WTC11 (cell line): ENCODE data around the gene DYNC2LI1. TPM values are rescaled to one million over a fixed set of nuclear protein-coding genes. Genes with fewer than 3 reads are reported as not detected.

Experiments
- ATAC-seq: fragments of 200-7000 bp; cut with Tn5 transposase; 2 replicates; pipeline ENCODE4 v1.10.0; 2021; ENCODE audit warnings: mild to moderate bottlenecking, moderate library complexity
- CTCF ChIA-PET: fragments of 300-600 bp; sonication (Branson Sonifier 250); formaldehyde crosslinking; loops from one replicate; lab custom pipeline; 2021; ENCODE audit warnings: antibody characterized with exemption; lab: Charles Lee
- POLR2A ChIA-PET: fragments of 350-600 bp; sonication (Branson Sonifier 250); formaldehyde crosslinking; loops from one replicate; lab custom pipeline; 2021; ENCODE audit warnings: antibody characterized with exemption; lab: Charles Lee
- DNase-seq: peaks from one replicate; pipeline ENCODE4 v3.0.0; 2021; ENCODE audit warnings: low spot score
- H3K27ac Mint-ChIP-seq: 2 replicates; pipeline ENCODE4 v1.8.0; 2021; ENCODE audit warnings: mixed read lengths
- H3K27me3 Mint-ChIP-seq: 2 replicates; pipeline ENCODE4 v1.8.0; 2021; ENCODE audit warnings: low read depth, mild to moderate bottlenecking, moderate library complexity, mixed read lengths
- H3K36me3 Mint-ChIP-seq: 2 replicates; pipeline ENCODE4 v1.8.0; 2021; ENCODE audit warnings: mixed read lengths
- H3K4me1 Mint-ChIP-seq: 2 replicates; pipeline ENCODE4 v1.8.0; 2022; ENCODE audit warnings: mixed read lengths
- H3K4me3 Mint-ChIP-seq: 2 replicates; pipeline ENCODE4 v1.8.0; 2021; ENCODE audit warnings: mild to moderate bottlenecking, moderate library complexity, mixed read lengths
- H3K9me3 Mint-ChIP-seq: 2 replicates; pipeline ENCODE4 v1.8.0; 2021; ENCODE audit warnings: mixed read lengths
- CTCF ChIP-seq: fragments of 200-600 bp; IDR thresholded peaks from 2 replicates; pipeline ENCODE4 v1.8.0; 2022; ENCODE audit warnings: antibody characterized with exemption
- ELF4 ChIP-seq: sonication (generic); formaldehyde crosslinking; IDR thresholded peaks from 2 replicates; pipeline ENCODE4 v1.8.1; 2022; ENCODE audit warnings: low read depth, mild to moderate bottlenecking, moderate library complexity, missing genetic modification reagents
- ESRRA ChIP-seq: sonication (generic); formaldehyde crosslinking; IDR thresholded peaks from 2 replicates; pipeline ENCODE4 v1.8.1; 2022; ENCODE audit warnings: mild to moderate bottlenecking, missing genetic modification reagents, borderline replicate concordance
- GRHL2 ChIP-seq: fragments of 250-450 bp; sonication (Bioruptor Pico); IDR thresholded peaks from 2 replicates; pipeline ENCODE4 v1.8.0; 2022; ENCODE audit warnings: mild to moderate bottlenecking, moderate library complexity; ENCODE audit not compliant: insufficient replicate concordance, severe bottlenecking
- MAX ChIP-seq: sonication (generic); formaldehyde crosslinking; IDR thresholded peaks from 2 replicates; pipeline ENCODE4 v1.8.0; 2022; ENCODE audit warnings: mild to moderate bottlenecking, missing genetic modification reagents
- NFE2L1 ChIP-seq: sonication (generic); formaldehyde crosslinking; IDR thresholded peaks from 2 replicates; pipeline ENCODE4 v1.8.1; 2023; ENCODE audit warnings: missing genetic modification reagents
- RORB ChIP-seq: fragments of 250-450 bp; sonication (Bioruptor Pico); IDR thresholded peaks from 2 replicates; pipeline ENCODE4 v1.9.0; 2021; ENCODE audit warnings: mild to moderate bottlenecking
- SP1 ChIP-seq: sonication (generic); formaldehyde crosslinking; conservative IDR thresholded peaks from 2 replicates; pipeline ENCODE4 v1.8.1; 2022; ENCODE audit warnings: missing genetic modification reagents
- USF1 ChIP-seq: sonication (generic); formaldehyde crosslinking; IDR thresholded peaks from 2 replicates; pipeline ENCODE4 v1.8.0; 2022; ENCODE audit warnings: mild to moderate bottlenecking, missing genetic modification reagents
- ZNF396 ChIP-seq: fragments of 250-450 bp; sonication (Bioruptor Pico); IDR thresholded peaks from 2 replicates; pipeline ENCODE4 v1.8.0; 2021; ENCODE audit warnings: mild to moderate bottlenecking, moderate library complexity, borderline replicate concordance
- ZNF416 ChIP-seq: fragments of 250-450 bp; sonication (Bioruptor Pico); IDR thresholded peaks from 2 replicates; pipeline ENCODE4 v1.9.0; 2021; ENCODE audit warnings: mild to moderate bottlenecking, inconsistent platforms
- ZNF532 ChIP-seq: fragments of 250-450 bp; sonication (Bioruptor Pico); IDR thresholded peaks from 2 replicates; pipeline ENCODE4 v1.9.0; 2021; ENCODE audit warnings: mild to moderate bottlenecking, borderline replicate concordance
- ZSCAN18 ChIP-seq: fragments of 250-450 bp; sonication (Bioruptor Pico); IDR thresholded peaks from 2 replicates; pipeline ENCODE4 v2.1.2; 2022; ENCODE audit warnings: mild to moderate bottlenecking, moderate library complexity
- total RNA-seq: library from RNA; stranded (reverse); gene quantifications from 3 replicates; pipeline ENCODE4 v1.2.3, GENCODE V29; 2021
- TF ChIP-seq, protein P1 (sequence below): sonication (generic); formaldehyde crosslinking; IDR thresholded peaks from 2 replicates; pipeline ENCODE4 v1.8.1; 2023; ENCODE audit warnings: mild to moderate bottlenecking, missing genetic modification reagents

The DYNC2LI1 gene
- total RNA-seq, 1 experiment from 2014 or later = 7.0 TPM

- TF ChIP-seq, protein P1, sequence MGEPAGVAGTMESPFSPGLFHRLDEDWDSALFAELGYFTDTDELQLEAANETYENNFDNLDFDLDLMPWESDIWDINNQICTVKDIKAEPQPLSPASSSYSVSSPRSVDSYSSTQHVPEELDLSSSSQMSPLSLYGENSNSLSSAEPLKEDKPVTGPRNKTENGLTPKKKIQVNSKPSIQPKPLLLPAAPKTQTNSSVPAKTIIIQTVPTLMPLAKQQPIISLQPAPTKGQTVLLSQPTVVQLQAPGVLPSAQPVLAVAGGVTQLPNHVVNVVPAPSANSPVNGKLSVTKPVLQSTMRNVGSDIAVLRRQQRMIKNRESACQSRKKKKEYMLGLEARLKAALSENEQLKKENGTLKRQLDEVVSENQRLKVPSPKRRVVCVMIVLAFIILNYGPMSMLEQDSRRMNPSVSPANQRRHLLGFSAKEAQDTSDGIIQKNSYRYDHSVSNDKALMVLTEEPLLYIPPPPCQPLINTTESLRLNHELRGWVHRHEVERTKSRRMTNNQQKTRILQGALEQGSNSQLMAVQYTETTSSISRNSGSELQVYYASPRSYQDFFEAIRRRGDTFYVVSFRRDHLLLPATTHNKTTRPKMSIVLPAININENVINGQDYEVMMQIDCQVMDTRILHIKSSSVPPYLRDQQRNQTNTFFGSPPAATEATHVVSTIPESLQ (CRISPR knock-in tag) = no peak
- TF ChIP-seq MAX = no peak
- TF ChIP-seq SP1 (CRISPR knock-in tag) = no peak
- no peak for TF ChIP-seq NFE2L1 (CRISPR knock-in tag)
- TF ChIP-seq CTCF = no peak
- no peak for TF ChIP-seq ELF4
- no peak for TF ChIP-seq ZNF532
- TF ChIP-seq RORB (CRISPR knock-in tag) = no peak
- TF ChIP-seq GRHL2 = no peak
- TF ChIP-seq USF1 = no peak
- TF ChIP-seq, all 79 proteins: peak for 0
Measured at GRCh38 chr2:43731211-43731610, 42.6 kb upstream of the DYNC2LI1 start (continued).

GRCh38 chr2:43736637-43737036, 37.2 kb upstream of the DYNC2LI1 start:
- TF ChIP-seq ZSCAN18 (CRISPR knock-in tag) = no peak
- TF ChIP-seq ZNF396 (CRISPR knock-in tag) = no peak
- TF ChIP-seq ZNF416 = no peak
- no peak for TF ChIP-seq CTCF
- TF ChIP-seq ESRRA (CRISPR knock-in tag) = no peak
- TF ChIP-seq, all 79 proteins: peak for 0
- Mint-ChIP-seq H3K4me3 (no peak overlapping the region), H3K36me3 (no peaks in the 10 kb centered on the region), H3K27ac (no peak overlapping the region), H3K27me3 (no peaks in the 10 kb centered on the region), H3K4me1 (peaks cover 5% of the 10 kb centered on the region), H3K9me3 (no peaks in the 10 kb centered on the region)
- ChIA-PET CTCF (interaction anchor here (0.6 to 0.7 kb wide), 2 partner anchors 22 to 81 kb away, joined by 3 read pairs; no protein-coding TSS in a partner anchor), POLR2A (interaction anchor here (0.6 kb wide), 1 partner anchor 202 kb away, joined by 4 read pairs; no protein-coding TSS in a partner anchor)
- ATAC-seq = no peak
- DNase-seq = no peak
